ENCODE data around the gene DIP2B.

GRCh38 chr12:50545213-50545612, 40.4 kb downstream of the DIP2B start:
- TF ChIP-seq CTCF (conservative IDR thresholded peaks at IDR 0.05; ENCODE audit: low read length) (no peak), EZH2phosphoT487 (IDR thresholded peaks at IDR 0.05; ENCODE audit: borderline replicate concordance, low read depth, low read length) (no peak)
